Liver (tissue), 9 donors: Measurements from ENCODE around the gene CCT5. TPM values are rescaled to one million over a fixed set of nuclear protein-coding genes. Genes with fewer than 3 reads are reported as not detected.
A peak's percentile ranks its signal among the peaks of the same experiment; 100 is the strongest.

Source experiments
- DNase-seq: peaks from one replicate; pipeline ENCODE4 v3.0.0-alpha.2; 2017; ENCODE audit warnings: low spot score
- H3K27ac ChIP-seq, 2 donors: one replicate each; pipeline ENCODE4 v1.7.0; 2013; ENCODE audit warnings: inconsistent platforms in 2 of 2, low read length in 2 of 2, control low read depth in 1 of 2, low read depth in 1 of 2, mild to moderate bottlenecking in 1 of 2
- H3K27me3 ChIP-seq, 4 donors: one replicate each; pipeline versions ENCODE4 v1.6.1 to v1.7.0; 2013; ENCODE audit warnings: low read length in 3 of 4, inconsistent platforms in 1 of 4, mild to moderate bottlenecking in 1 of 4, moderate library complexity in 1 of 4; ENCODE audit not compliant: control insufficient read depth in 4 of 4, insufficient read depth in 4 of 4
- H3K36me3 ChIP-seq, 4 donors: one replicate each; pipeline versions ENCODE4 v1.6.1 to v1.7.0; 2013; ENCODE audit warnings: low read length in 3 of 4, mild to moderate bottlenecking in 3 of 4, low read depth in 1 of 4, moderate library complexity in 1 of 4; ENCODE audit not compliant: control insufficient read depth in 4 of 4, insufficient read depth in 3 of 4
- H3K4me1 ChIP-seq, 4 donors: one replicate each; pipeline versions ENCODE4 v1.6.1 to v1.7.0; 2013; ENCODE audit warnings: low read length in 3 of 4, mild to moderate bottlenecking in 3 of 4, moderate library complexity in 1 of 4; ENCODE audit not compliant: control insufficient read depth in 4 of 4, insufficient read depth in 4 of 4
- H3K4me3 ChIP-seq, 3 donors: one replicate each; pipeline versions ENCODE4 v1.6.1 to v1.7.0; 2013; ENCODE audit warnings: low read length in 3 of 3, control low read depth in 1 of 3, low read depth in 1 of 3, mild to moderate bottlenecking in 1 of 3
- H3K9ac ChIP-seq, 2 donors: one replicate each; pipeline ENCODE4 v1.7.0; 2013; ENCODE audit warnings: low read length in 2 of 2, mild to moderate bottlenecking in 2 of 2, moderate library complexity in 2 of 2, control low read depth in 1 of 2, low read depth in 1 of 2
- H3K9me3 ChIP-seq, 4 donors: one replicate each; pipeline versions ENCODE4 v1.6.1 to v1.7.0; 2013; ENCODE audit warnings: low read length in 3 of 4; ENCODE audit not compliant: control insufficient read depth in 4 of 4
- ATF3 ChIP-seq: IDR thresholded peaks from 2 replicates; pipeline ENCODE4 v1.6.1; 2016; ENCODE audit warnings: antibody characterized with exemption
- EGR1 ChIP-seq, 2 donors: IDR thresholded peaks; 2 replicates each; pipeline ENCODE4 v1.6.1; 2016 to 2018; ENCODE audit warnings: antibody characterized with exemption in 2 of 2, low read depth in 2 of 2
- FOXA1 ChIP-seq: IDR thresholded peaks from 2 replicates; pipeline ENCODE4 v1.6.1; 2016; ENCODE audit warnings: antibody characterized with exemption
- FOXA2 ChIP-seq: IDR thresholded peaks from 2 replicates; pipeline ENCODE4 v1.6.1; 2016; ENCODE audit warnings: antibody characterized with exemption
- GABPA ChIP-seq, 2 donors: IDR thresholded peaks in 1 of 2; conservative IDR thresholded peaks in 1 of 2; 2 replicates each; pipeline ENCODE4 v1.6.1; 2016; ENCODE audit warnings: antibody characterized with exemption in 2 of 2, mild to moderate bottlenecking in 1 of 2, moderate library complexity in 1 of 2
- HNF4A ChIP-seq, 2 donors: conservative IDR thresholded peaks; 2 replicates each; pipeline ENCODE4 v1.6.1; 2016; ENCODE audit warnings: antibody characterized with exemption in 2 of 2, mild to moderate bottlenecking in 2 of 2
- HNF4G ChIP-seq: IDR thresholded peaks from 2 replicates; pipeline ENCODE4 v1.6.1; 2016; ENCODE audit warnings: antibody characterized with exemption
- JUND ChIP-seq, 2 donors: IDR thresholded peaks; 2 replicates each; pipeline ENCODE4 v1.6.1; 2016; ENCODE audit warnings: antibody characterized with exemption in 2 of 2
- NR2F2 ChIP-seq: IDR thresholded peaks from 2 replicates; pipeline ENCODE4 v1.6.1; 2016; ENCODE audit warnings: antibody characterized with exemption
- RAD21 ChIP-seq, 2 donors: IDR thresholded peaks; 2 replicates each; pipeline ENCODE4 v1.6.1; 2016; ENCODE audit warnings: antibody characterized with exemption in 2 of 2, mild to moderate bottlenecking in 2 of 2
- RXRA ChIP-seq, 2 donors: IDR thresholded peaks; 2 replicates each; pipeline ENCODE4 v1.6.1; 2017 to 2018; ENCODE audit warnings: antibody characterized with exemption in 2 of 2, mild to moderate bottlenecking in 1 of 2
- SP1 ChIP-seq: IDR thresholded peaks from 2 replicates; pipeline ENCODE4 v1.6.1; 2018; ENCODE audit warnings: antibody characterized with exemption, mild to moderate bottlenecking
- YY1 ChIP-seq: IDR thresholded peaks from 2 replicates; pipeline ENCODE4 v1.6.1; 2016; ENCODE audit warnings: antibody characterized with exemption, mild to moderate bottlenecking
- WGBS: extraction: QIAGEN DNeasy Blood & Tissue Kit; methylation state at CpG from one replicate; pipeline ENCODE4 v1.1.7; 2013; 5-methylcytosine and 5-hydroxymethylcytosine counted together
- polyA plus RNA-seq, 2 donors: library from polyadenylated mRNA; stranded (reverse) in 1 of 2; unstranded in 1 of 2; fragments of 200-250 nt in 1 of 2; fragments of >200 nt in 1 of 2; fragmentation: Nextera tagmentation in 1 of 2; extraction: Ambion mirVana in 1 of 2; gene quantifications; one replicate each; pipeline versions ENCODE4 v1.2.1 to v1.2.3, GENCODE V29; 2013 to 2015
- total RNA-seq, 2 donors: library from RNA; depleted of rRNA; stranded (reverse); fragments of >200 nt; gene quantifications; one replicate each; pipeline ENCODE4 v1.2.3, GENCODE V29; 2014
- TF ChIP-seq, protein P1 (sequence below): IDR thresholded peaks from 2 replicates; pipeline ENCODE4 v1.6.1; 2016; ENCODE audit warnings: antibody characterized with exemption, mild to moderate bottlenecking
- TF ChIP-seq, protein P2 (sequence below): IDR thresholded peaks from 2 replicates; pipeline ENCODE4 v1.6.1; 2016; ENCODE audit warnings: antibody characterized with exemption
- TF ChIP-seq, protein P3 (sequence below): fragments of 150-350 bp; IDR thresholded peaks from 2 replicates; pipeline ENCODE4 v1.5.1; 2017; ENCODE audit warnings: improper control_type of control experiment, low read depth, low read length; ENCODE audit not compliant: missing input control
- TF ChIP-seq, protein P4 (sequence below): IDR thresholded peaks from 2 replicates; pipeline ENCODE4 v1.6.1; 2016; ENCODE audit warnings: antibody characterized with exemption
- donor health status: healthy.
- donor health status: healthy.
- donor health status: healthy.
- donor health status: healthy.
- donor health status: healthy.

The CCT5 gene
- total and polyA plus RNA-seq, 4 donors, result 68.4 to 157 (median 105) TPM

GRCh38 chr5:10297646-10298204, 47.6 kb downstream of the CCT5 start:
- 66% methylated on average over 14 of the region's 14 CpGs for WGBS

More at GRCh38 chr5:10297646-10298204, 47.6 kb downstream of the CCT5 start:
- Histone ChIP-seq H3K27ac (peak overlapping the region; percentile 36 to 53), H3K36me3 (peaks cover 0 to 2% (median 0%) of the 10 kb centered on the region in 4 donors), H3K27me3 (no peaks in the 10 kb centered on the region), H3K4me3 (no peak overlapping the region), H3K9me3 (no peaks in the 10 kb centered on the region), H3K4me1 (peaks cover 0 to 21% (median 19%) of the 10 kb centered on the region in 4 donors), H3K9ac (no peak overlapping the region)
- TF ChIP-seq HNF4A (conservative IDR thresholded peaks at IDR 0.05) (no peak), NR2F2 (no peak), SP1 (no peak), HNF4G (no peak), RAD21 (IDR thresholded peaks at IDR 0.05) (no peak), FOXA1 (no peak), YY1 (no peak), GABPA (IDR thresholded peaks at IDR 0.05 in 1 of 2, conservative IDR thresholded peaks at IDR 0.05 in 1 of 2) (no peak), ATF3 (no peak), FOXA2 (no peak), EGR1 (IDR thresholded peaks at IDR 0.05; ENCODE audit: low read depth in 2 of 2) (no peak), JUND (IDR thresholded peaks at IDR 0.05) (no peak), RXRA (IDR thresholded peaks at IDR 0.05) (no peak)
- TF ChIP-seq, protein P1, sequence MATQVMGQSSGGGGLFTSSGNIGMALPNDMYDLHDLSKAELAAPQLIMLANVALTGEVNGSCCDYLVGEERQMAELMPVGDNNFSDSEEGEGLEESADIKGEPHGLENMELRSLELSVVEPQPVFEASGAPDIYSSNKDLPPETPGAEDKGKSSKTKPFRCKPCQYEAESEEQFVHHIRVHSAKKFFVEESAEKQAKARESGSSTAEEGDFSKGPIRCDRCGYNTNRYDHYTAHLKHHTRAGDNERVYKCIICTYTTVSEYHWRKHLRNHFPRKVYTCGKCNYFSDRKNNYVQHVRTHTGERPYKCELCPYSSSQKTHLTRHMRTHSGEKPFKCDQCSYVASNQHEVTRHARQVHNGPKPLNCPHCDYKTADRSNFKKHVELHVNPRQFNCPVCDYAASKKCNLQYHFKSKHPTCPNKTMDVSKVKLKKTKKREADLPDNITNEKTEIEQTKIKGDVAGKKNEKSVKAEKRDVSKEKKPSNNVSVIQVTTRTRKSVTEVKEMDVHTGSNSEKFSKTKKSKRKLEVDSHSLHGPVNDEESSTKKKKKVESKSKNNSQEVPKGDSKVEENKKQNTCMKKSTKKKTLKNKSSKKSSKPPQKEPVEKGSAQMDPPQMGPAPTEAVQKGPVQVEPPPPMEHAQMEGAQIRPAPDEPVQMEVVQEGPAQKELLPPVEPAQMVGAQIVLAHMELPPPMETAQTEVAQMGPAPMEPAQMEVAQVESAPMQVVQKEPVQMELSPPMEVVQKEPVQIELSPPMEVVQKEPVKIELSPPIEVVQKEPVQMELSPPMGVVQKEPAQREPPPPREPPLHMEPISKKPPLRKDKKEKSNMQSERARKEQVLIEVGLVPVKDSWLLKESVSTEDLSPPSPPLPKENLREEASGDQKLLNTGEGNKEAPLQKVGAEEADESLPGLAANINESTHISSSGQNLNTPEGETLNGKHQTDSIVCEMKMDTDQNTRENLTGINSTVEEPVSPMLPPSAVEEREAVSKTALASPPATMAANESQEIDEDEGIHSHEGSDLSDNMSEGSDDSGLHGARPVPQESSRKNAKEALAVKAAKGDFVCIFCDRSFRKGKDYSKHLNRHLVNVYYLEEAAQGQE, result no peak
- TF ChIP-seq, protein P2, sequence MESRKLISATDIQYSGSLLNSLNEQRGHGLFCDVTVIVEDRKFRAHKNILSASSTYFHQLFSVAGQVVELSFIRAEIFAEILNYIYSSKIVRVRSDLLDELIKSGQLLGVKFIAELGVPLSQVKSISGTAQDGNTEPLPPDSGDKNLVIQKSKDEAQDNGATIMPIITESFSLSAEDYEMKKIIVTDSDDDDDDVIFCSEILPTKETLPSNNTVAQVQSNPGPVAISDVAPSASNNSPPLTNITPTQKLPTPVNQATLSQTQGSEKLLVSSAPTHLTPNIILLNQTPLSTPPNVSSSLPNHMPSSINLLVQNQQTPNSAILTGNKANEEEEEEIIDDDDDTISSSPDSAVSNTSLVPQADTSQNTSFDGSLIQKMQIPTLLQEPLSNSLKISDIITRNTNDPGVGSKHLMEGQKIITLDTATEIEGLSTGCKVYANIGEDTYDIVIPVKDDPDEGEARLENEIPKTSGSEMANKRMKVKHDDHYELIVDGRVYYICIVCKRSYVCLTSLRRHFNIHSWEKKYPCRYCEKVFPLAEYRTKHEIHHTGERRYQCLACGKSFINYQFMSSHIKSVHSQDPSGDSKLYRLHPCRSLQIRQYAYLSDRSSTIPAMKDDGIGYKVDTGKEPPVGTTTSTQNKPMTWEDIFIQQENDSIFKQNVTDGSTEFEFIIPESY, result no peak
- TF ChIP-seq, protein P3, sequence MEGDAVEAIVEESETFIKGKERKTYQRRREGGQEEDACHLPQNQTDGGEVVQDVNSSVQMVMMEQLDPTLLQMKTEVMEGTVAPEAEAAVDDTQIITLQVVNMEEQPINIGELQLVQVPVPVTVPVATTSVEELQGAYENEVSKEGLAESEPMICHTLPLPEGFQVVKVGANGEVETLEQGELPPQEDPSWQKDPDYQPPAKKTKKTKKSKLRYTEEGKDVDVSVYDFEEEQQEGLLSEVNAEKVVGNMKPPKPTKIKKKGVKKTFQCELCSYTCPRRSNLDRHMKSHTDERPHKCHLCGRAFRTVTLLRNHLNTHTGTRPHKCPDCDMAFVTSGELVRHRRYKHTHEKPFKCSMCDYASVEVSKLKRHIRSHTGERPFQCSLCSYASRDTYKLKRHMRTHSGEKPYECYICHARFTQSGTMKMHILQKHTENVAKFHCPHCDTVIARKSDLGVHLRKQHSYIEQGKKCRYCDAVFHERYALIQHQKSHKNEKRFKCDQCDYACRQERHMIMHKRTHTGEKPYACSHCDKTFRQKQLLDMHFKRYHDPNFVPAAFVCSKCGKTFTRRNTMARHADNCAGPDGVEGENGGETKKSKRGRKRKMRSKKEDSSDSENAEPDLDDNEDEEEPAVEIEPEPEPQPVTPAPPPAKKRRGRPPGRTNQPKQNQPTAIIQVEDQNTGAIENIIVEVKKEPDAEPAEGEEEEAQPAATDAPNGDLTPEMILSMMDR, result no peak
- TF ChIP-seq, protein P4, sequence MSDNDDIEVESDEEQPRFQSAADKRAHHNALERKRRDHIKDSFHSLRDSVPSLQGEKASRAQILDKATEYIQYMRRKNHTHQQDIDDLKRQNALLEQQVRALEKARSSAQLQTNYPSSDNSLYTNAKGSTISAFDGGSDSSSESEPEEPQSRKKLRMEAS, result no peak
- DNase-seq, result no peak
